Measurements from ENCODE around the gene ADCY2.

ADCY2 gene

DNA sequence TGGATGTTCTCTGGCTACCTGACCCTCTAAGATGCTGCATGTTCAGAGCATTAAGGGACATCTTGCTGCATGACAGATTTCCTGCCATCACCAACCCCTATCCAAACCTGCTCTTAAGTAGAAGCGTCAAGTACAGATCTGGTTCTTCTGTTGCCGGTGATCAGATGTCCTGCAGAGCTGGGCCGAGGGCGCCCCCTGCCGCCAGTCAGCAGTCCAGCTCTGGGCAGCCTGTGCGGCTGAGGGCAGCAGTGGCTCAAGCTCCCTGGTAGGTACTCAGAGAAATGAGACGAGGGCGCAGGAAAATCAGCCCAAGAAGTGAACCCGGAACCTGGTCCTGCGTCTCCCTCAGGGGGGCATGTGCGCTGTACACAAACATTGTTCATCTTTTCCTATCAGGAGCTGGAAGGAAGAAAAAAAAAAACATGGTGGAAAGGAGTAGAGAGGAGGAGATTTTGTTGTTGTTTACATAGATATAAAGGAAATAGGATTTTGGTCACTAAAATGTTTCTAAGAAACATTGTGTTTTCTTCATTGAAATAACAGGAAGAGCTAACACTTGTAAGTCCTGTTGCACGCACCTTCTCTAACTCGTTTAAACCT, 359.2 kb downstream of the ADCY2 start:
- DNase-seq (ENCODE audit: low read depth): peak; percentile 27
- H3K4me3 ChIP-seq (replicated peaks; ENCODE audit: low read depth, low read length): no peak overlapping the region
- TF ChIP-seq, protein P1, sequence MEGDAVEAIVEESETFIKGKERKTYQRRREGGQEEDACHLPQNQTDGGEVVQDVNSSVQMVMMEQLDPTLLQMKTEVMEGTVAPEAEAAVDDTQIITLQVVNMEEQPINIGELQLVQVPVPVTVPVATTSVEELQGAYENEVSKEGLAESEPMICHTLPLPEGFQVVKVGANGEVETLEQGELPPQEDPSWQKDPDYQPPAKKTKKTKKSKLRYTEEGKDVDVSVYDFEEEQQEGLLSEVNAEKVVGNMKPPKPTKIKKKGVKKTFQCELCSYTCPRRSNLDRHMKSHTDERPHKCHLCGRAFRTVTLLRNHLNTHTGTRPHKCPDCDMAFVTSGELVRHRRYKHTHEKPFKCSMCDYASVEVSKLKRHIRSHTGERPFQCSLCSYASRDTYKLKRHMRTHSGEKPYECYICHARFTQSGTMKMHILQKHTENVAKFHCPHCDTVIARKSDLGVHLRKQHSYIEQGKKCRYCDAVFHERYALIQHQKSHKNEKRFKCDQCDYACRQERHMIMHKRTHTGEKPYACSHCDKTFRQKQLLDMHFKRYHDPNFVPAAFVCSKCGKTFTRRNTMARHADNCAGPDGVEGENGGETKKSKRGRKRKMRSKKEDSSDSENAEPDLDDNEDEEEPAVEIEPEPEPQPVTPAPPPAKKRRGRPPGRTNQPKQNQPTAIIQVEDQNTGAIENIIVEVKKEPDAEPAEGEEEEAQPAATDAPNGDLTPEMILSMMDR (IDR thresholded peaks at IDR 0.05; ENCODE audit: low read length, missing control alignments): peak; percentile 50

DNA sequence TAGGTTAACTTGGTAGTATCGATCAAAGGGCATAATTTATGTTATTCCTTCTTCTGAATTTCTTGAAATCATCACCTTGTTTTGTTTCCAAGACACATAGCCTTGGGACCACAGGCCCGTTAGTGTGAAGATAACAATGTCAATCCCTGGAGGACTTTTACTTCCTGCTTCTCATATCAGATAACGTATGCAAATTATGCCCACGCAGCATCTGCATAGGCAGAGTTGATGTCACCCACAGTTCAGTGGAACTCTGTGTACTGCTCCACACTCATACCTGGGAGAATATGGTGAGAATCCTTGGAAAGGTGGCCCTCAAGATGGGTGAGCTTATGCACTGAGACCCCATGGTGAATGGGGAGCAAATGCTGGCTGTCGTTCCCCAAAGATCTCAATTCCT, 360.0 kb downstream of the ADCY2 start:
- TF ChIP-seq, protein P1 (IDR thresholded peaks at IDR 0.05; ENCODE audit: low read length, missing control alignments): no peak
- no peak for DNase-seq (ENCODE audit: low read depth)
- no peak overlapping the region for H3K4me3 ChIP-seq (replicated peaks; ENCODE audit: low read depth, low read length)

DNA sequence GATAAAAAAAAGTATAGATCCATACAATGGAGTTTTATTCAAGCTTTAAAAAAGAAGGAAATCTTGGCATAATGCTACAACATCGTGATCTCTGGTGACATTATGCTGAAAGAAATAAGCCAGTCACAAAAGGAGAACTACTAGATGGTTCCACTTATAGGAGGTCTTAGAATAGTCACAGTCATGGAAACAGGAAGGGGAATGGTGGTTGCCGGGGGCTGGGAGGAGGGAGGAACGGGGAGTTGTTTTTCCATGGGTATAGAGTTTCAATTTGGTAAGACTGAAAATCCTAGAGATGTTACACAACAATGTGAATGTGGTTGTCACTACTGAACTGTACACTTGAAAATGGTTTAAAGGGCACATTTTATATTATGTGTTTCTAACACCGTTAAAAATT, 360.5 kb downstream of the ADCY2 start:
- DNase-seq (ENCODE audit: low read depth): no peak
- no peak overlapping the region for H3K4me3 ChIP-seq (replicated peaks; ENCODE audit: low read depth, low read length)
- TF ChIP-seq, protein P1 (IDR thresholded peaks at IDR 0.05; ENCODE audit: low read length, missing control alignments): no peak

DNA sequence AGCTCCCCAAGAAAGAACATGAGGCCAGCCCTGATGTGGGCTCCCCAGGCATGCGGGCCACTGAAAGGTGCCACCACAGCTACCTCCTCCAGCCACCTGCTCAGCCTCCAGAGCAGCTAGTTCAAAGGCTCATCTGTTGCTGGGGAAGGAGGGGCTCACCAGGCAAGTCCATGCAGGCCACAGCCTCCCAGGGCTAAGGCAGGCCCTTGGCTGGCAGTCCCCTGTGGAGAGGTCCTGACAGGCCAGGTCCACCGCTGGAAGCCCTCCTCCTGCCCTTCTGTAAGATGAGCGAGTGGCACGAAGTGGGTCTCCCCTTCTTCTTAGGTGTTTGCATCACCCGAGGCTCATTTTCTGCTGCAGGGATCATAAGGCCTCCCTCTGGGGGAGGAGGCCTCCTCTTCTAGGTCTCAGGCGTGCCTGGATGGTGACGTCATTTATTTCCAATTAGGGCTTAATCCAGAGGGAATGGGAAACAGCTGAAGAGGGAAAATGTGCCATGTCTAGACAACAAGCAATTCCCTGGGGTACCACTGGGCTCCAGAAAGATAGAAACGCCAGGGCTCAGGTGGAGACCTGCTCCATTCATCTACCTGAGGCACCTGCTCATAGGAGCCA, 363.4 kb downstream of the ADCY2 start:
- DNase-seq (ENCODE audit: low read depth): no peak
- no peak overlapping the region for H3K4me3 ChIP-seq (replicated peaks; ENCODE audit: low read depth, low read length)
- TF ChIP-seq, protein P1 (IDR thresholded peaks at IDR 0.05; ENCODE audit: low read length, missing control alignments): no peak

DNA sequence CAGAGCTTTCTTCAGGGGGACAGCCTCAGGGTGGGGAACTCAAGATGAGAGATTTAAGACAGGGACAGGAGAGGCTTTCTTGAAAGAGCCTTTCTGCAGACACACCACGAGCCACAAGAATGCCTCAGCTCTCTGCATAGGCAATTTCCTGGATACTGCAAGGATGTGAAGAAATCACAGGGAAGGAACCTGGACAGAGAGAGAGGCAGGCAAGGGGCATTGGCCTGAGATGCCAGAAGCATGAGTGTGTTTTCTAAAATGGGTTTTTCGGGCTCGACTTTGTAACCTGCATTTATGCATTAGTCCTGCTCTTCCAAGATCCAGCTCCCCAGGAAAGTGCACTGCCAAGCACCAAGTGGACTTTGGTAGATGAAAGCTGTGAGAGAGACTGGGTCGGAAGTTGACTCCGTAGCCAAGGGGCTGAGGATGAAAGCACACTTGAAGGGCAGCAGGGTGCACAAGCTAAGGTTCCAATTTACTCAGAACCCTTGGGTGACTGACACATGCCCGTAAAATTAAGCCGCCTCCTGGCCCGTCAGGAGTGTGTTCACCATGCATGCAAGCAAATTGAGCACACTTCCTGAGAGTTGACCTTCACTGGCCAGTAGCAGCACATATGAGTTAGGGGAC, 364.1 kb downstream of the ADCY2 start:
- H3K4me3 ChIP-seq (replicated peaks; ENCODE audit: low read depth, low read length): no peak overlapping the region
- TF ChIP-seq, protein P1 (IDR thresholded peaks at IDR 0.05; ENCODE audit: low read length, missing control alignments): no peak
- DNase-seq (ENCODE audit: low read depth): no peak

DNA sequence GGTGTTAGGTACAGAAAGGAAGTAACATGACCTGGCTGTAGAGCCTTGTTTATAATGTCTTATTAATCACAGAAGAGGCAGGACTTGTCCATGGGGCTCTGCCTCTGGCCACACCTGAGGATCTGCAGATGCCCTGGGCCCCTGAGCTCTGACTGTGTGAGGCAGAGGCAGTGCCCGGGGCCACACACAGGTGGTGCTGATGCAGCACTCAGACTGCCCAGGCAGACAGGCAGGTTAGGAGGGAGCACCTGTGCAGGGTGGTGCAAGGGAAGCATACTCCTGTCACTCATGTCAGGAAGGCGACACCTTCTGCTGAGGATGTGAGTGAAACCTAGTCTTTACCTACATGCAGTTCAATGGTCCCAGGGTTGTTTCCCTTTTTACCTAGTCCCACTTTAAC, 366.3 kb downstream of the ADCY2 start:
- H3K4me3 ChIP-seq (replicated peaks; ENCODE audit: low read depth, low read length): no peak overlapping the region
- TF ChIP-seq, protein P1 (IDR thresholded peaks at IDR 0.05; ENCODE audit: low read length, missing control alignments): no peak
- no peak for DNase-seq (ENCODE audit: low read depth)
